Osteoblast (primary cell): Measurements from ENCODE around the gene MSMP. TPM values are rescaled to one million over a fixed set of nuclear protein-coding genes. Genes with fewer than 3 reads are reported as not detected.

ENCODE experiments used
- DNase-seq: peaks from one replicate; pipeline ENCODE4 v3.0.0; 2011; ENCODE audit warnings: low spot score, mixed read lengths; ENCODE audit not compliant: insufficient read length; ENCODE audit errors: missing footprints
- H2AFZ ChIP-seq: 2 replicates; pipeline ENCODE4 v1.6.0; 2011; ENCODE audit warnings: mild to moderate bottlenecking, low read length
- H3K27ac ChIP-seq: 2 replicates; pipeline ENCODE4 v1.5.1; 2011; ENCODE audit warnings: mild to moderate bottlenecking, low read depth, low read length, moderate library complexity
- H3K27me3 ChIP-seq: 2 replicates; pipeline ENCODE4 v1.6.0; 2012; ENCODE audit warnings: mild to moderate bottlenecking, control low read depth, inconsistent platforms, low read length, moderate library complexity; ENCODE audit not compliant: insufficient read depth
- H3K36me3 ChIP-seq: 2 replicates; pipeline ENCODE4 v1.5.1; 2011; ENCODE audit warnings: mild to moderate bottlenecking, low read length, control low read depth, moderate library complexity; ENCODE audit not compliant: insufficient read depth
- H3K4me1 ChIP-seq: 2 replicates; pipeline ENCODE4 v1.5.1; 2011; ENCODE audit warnings: mild to moderate bottlenecking, low read length, control low read depth, moderate library complexity; ENCODE audit not compliant: insufficient read depth
- H3K4me2 ChIP-seq: 2 replicates; pipeline ENCODE4 v1.6.0; 2011; ENCODE audit warnings: mild to moderate bottlenecking, low read length; ENCODE audit not compliant: insufficient read depth
- H3K4me3 ChIP-seq: fragments of 200-600 bp; sonication (generic); 3 replicates; pipeline ENCODE4 v1.5.1; 2012; ENCODE audit warnings: mild to moderate bottlenecking, low read length, inconsistent platforms; ENCODE audit not compliant: insufficient read depth
- H3K79me2 ChIP-seq: 2 replicates; pipeline ENCODE4 v1.6.0; 2012; ENCODE audit warnings: mild to moderate bottlenecking, low read length, control low read depth, inconsistent platforms; ENCODE audit not compliant: insufficient read depth
- H3K9me3 ChIP-seq: 2 replicates; pipeline ENCODE4 v1.5.1; 2011; ENCODE audit warnings: low read depth, low read length, control low read depth
- H4K20me1 ChIP-seq: 2 replicates; pipeline ENCODE4 v1.6.0; 2012; ENCODE audit warnings: mild to moderate bottlenecking, low read length, control low read depth; ENCODE audit not compliant: insufficient read depth
- total RNA-seq: library from RNA; depleted of rRNA; stranded (reverse); fragments of >200 nt; gene quantifications from 2 replicates; pipeline ENCODE4 v1.2.3, GENCODE V29; 2012
- TF ChIP-seq, protein P1 (sequence below): IDR thresholded peaks from 2 replicates; pipeline ENCODE4 v1.5.1; 2011; ENCODE audit warnings: mild to moderate bottlenecking, low read depth, low read length, moderate library complexity; ENCODE audit errors: extremely low read depth

The MSMP gene
- total RNA-seq, 1 donor: not detected

DNA sequence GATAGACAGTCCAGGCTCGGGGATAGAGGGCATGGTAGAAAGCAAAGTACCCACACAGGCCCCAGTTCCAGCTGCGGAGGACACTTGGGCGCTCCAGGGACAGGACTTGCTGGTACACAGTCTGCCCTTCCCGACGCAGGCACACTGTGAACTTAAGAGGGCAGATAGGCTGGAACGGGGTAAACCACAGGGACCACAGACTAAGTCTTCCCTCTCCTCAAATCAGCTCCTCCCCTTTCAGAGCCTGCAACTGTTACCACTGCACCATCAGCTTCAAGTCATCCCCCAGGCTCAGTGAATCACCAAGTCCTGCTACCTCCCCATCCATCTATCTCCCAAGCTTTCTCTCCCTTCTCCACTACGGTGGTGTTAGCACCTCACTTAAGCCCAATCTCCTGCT is 12.3 kb downstream of the MSMP start:
- H3K36me3 ChIP-seq: peaks cover 75% of the 10 kb centered on the region
- no peak overlapping the region for H2AFZ ChIP-seq
- no peak overlapping the region for H3K4me3 ChIP-seq
- peaks cover 27% of the 10 kb centered on the region for H4K20me1 ChIP-seq
- DNase-seq: no peak
- peaks cover 41% of the 10 kb centered on the region for H3K79me2 ChIP-seq
- no peaks in the 10 kb centered on the region for H3K9me3 ChIP-seq
- no peak overlapping the region for H3K4me2 ChIP-seq
- TF ChIP-seq, protein P1, sequence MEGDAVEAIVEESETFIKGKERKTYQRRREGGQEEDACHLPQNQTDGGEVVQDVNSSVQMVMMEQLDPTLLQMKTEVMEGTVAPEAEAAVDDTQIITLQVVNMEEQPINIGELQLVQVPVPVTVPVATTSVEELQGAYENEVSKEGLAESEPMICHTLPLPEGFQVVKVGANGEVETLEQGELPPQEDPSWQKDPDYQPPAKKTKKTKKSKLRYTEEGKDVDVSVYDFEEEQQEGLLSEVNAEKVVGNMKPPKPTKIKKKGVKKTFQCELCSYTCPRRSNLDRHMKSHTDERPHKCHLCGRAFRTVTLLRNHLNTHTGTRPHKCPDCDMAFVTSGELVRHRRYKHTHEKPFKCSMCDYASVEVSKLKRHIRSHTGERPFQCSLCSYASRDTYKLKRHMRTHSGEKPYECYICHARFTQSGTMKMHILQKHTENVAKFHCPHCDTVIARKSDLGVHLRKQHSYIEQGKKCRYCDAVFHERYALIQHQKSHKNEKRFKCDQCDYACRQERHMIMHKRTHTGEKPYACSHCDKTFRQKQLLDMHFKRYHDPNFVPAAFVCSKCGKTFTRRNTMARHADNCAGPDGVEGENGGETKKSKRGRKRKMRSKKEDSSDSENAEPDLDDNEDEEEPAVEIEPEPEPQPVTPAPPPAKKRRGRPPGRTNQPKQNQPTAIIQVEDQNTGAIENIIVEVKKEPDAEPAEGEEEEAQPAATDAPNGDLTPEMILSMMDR: no peak
- H3K27me3 ChIP-seq: no peaks in the 10 kb centered on the region
- peaks cover 7% of the 10 kb centered on the region for H3K4me1 ChIP-seq
- no peak overlapping the region for H3K27ac ChIP-seq

DNA sequence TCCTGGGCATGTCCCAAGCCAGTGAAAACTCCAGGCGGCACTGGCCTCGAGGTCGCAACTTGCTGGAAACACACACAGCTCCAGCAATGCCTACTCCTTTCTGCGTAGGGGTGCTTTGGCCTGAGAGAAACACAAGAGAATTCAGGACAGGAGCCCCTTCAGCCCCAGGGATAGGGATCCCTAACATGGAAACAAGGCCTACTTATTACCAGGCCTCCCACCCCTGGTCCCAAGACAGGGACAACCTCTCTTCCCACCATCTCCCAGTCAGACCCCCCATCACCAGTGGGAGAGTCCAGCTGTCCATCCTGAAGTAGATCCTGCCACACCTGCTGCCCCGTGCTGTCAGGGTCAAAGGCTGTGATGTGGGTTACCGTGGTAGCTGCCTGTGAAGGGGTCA is 13.8 kb downstream of the MSMP start:
- Histone ChIP-seq H2AFZ (no peak overlapping the region), H3K27ac (no peak overlapping the region), H3K79me2 (peaks cover 31% of the 10 kb centered on the region), H3K4me3 (no peak overlapping the region), H3K4me1 (no peaks in the 10 kb centered on the region), H3K36me3 (peaks cover 88% of the 10 kb centered on the region), H4K20me1 (peaks cover 25% of the 10 kb centered on the region), H3K9me3 (no peaks in the 10 kb centered on the region), H3K4me2 (no peak overlapping the region), H3K27me3 (no peaks in the 10 kb centered on the region)
- TF ChIP-seq, protein P1: no peak
- no peak for DNase-seq

DNA sequence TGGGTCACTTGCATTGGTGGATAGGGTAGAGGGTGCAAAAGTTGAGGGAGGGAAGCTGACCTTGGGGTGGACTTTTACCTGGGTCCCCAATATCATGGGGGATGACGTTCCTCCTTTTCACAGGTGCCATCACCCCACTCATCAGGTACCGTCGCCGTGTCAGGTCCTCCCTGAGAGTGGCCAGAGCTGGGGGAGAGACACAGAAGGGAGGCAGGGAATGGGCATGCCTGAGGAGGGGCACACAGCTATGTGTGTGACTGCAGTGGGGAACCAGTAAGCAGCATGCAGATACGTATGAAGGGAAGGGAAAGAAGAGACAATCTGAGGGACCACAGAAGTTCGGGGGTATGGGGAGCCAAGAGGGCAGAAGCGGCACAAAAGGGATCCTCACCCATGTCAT is 15.2 kb downstream of the MSMP start:
- Histone ChIP-seq H3K27ac (no peak overlapping the region), H3K36me3 (peaks cover 89% of the 10 kb centered on the region), H4K20me1 (peaks cover 20% of the 10 kb centered on the region), H2AFZ (no peak overlapping the region), H3K9me3 (no peaks in the 10 kb centered on the region), H3K27me3 (no peaks in the 10 kb centered on the region), H3K79me2 (peaks cover 34% of the 10 kb centered on the region), H3K4me3 (no peak overlapping the region), H3K4me2 (no peak overlapping the region), H3K4me1 (peaks cover 7% of the 10 kb centered on the region)
- DNase-seq: no peak
- TF ChIP-seq, protein P1: no peak

GRCh38 chr9:35738186-35738585 is 15.9 kb downstream of the MSMP start:
- Histone ChIP-seq H3K4me3 (no peak overlapping the region), H3K4me2 (no peak overlapping the region), H3K9me3 (no peaks in the 10 kb centered on the region), H3K27ac (no peak overlapping the region), H3K27me3 (no peaks in the 10 kb centered on the region), H3K36me3 (peaks cover 81% of the 10 kb centered on the region), H3K4me1 (peaks cover 15% of the 10 kb centered on the region), H2AFZ (no peak overlapping the region), H3K79me2 (peaks cover 34% of the 10 kb centered on the region), H4K20me1 (peaks cover 25% of the 10 kb centered on the region)
- DNase-seq: no peak
- TF ChIP-seq, protein P1: no peak
